ENCODE results near the gene CRAMP1.

- TF ChIP-seq CTCF (IDR thresholded peaks at IDR 0.05; ENCODE audit: insufficient read depth, low read length) (no peak), POLR2AphosphoS5 (IDR thresholded peaks at IDR 0.05; ENCODE audit: low read depth) (no peak), SPI1 (IDR thresholded peaks at IDR 0.05; ENCODE audit: borderline replicate concordance, low read depth) (no peak), GABPA (IDR thresholded peaks at IDR 0.05; ENCODE audit: low read depth) (no peak)
Observed at GRCh38 chr16:1615761-1616160, 3.6 kb downstream of the CRAMP1 start.

Data from HL-60 (cell line).